Measurements from ENCODE around the gene AMOTL1.
A peak's percentile ranks its signal among the peaks of the same experiment; 100 is the strongest.
"Not testable (repeated sequence)": the region's sequence is repeated elsewhere in the genome, so short reads cannot be mapped to it uniquely, and the experiment has no call there.

Gene AMOTL1

GRCh38 chr11:94830722-94831510, 62.8 kb downstream of the AMOTL1 start:
- DNase-seq: no peak

GRCh38 chr11:94831529-94831928, 63.4 kb downstream of the AMOTL1 start:
- no peak for DNase-seq

GRCh38 chr11:94832604-94833235, 64.6 kb downstream of the AMOTL1 start:
- DNase-seq: no peak

GRCh38 chr11:94834911-94835593, 66.9 kb downstream of the AMOTL1 start:
- DNase-seq: no peak

- no peak for DNase-seq
These were observed 67.4 kb downstream of the AMOTL1 start for GRCh38 chr11:94835594-94835927.

GRCh38 chr11:94837317-94837716, 69.2 kb downstream of the AMOTL1 start:
- DNase-seq: no peak

GRCh38 chr11:94838027-94838731, 70.0 kb downstream of the AMOTL1 start:
- DNase-seq: no peak

GRCh38 chr11:94840209-94840608, 72.1 kb downstream of the AMOTL1 start:
- no peak for DNase-seq

GRCh38 chr11:94844031-94844430, 75.9 kb downstream of the AMOTL1 start:
- no peak for DNase-seq

GRCh38 chr11:94845622-94846021, 77.5 kb downstream of the AMOTL1 start:
- no peak for DNase-seq

- DNase-seq: peak; percentile 8
These were observed 81.7 kb downstream of the AMOTL1 start for GRCh38 chr11:94849839-94850238.

- peak; percentile 35 for DNase-seq
These were observed 83.9 kb downstream of the AMOTL1 start for GRCh38 chr11:94851864-94852636.

- not testable (repeated sequence) for DNase-seq
These were observed 85.1 kb downstream of the AMOTL1 start for GRCh38 chr11:94853288-94853687.

- peak; percentile 4 for DNase-seq
These were observed 85.7 kb downstream of the AMOTL1 start for GRCh38 chr11:94853836-94854235.

GRCh38 chr11:94854770-94855633, 86.8 kb downstream of the AMOTL1 start:
- DNase-seq: no peak

GRCh38 chr11:94855666-94856065, 87.5 kb downstream of the AMOTL1 start:
- no peak for DNase-seq

GRCh38 chr11:94856443-94856842, 88.3 kb downstream of the AMOTL1 start:
- DNase-seq: no peak

GRCh38 chr11:94857337-94857736, 89.2 kb downstream of the AMOTL1 start:
- no peak for DNase-seq

GRCh38 chr11:94858012-94858705, 90.0 kb downstream of the AMOTL1 start:
- no peak for DNase-seq

- no peak for DNase-seq
These were observed 92.2 kb downstream of the AMOTL1 start for GRCh38 chr11:94860333-94860732.

GRCh38 chr11:94861306-94861845, 93.2 kb downstream of the AMOTL1 start:
- DNase-seq: no peak

Data from NCI-H1694 (cell line).